Neutrophil (primary cell): Measurements from ENCODE around the gene TRPV5.
A peak's percentile ranks its signal among the peaks of the same experiment; 100 is the strongest.

Source experiments
- H3K27ac ChIP-seq: fragments of 200-600 bp; sonication (generic); 2 replicates; pipeline ENCODE4 v1.5.1; 2016; ENCODE audit warnings: mild to moderate bottlenecking, moderate library complexity
- H3K27me3 ChIP-seq: fragments of 200-600 bp; sonication (generic); 2 replicates; pipeline ENCODE4 v1.6.0; 2016; ENCODE audit warnings: mild to moderate bottlenecking
- H3K36me3 ChIP-seq: fragments of 200-600 bp; sonication (generic); 2 replicates; pipeline ENCODE4 v1.5.1; 2017
- H3K4me1 ChIP-seq, 2 experiments: fragments of 200-600 bp in 1 of 2; sonication (generic) in 1 of 2; 1 replicate in 1 of 2; 2 replicates in 1 of 2; pipeline versions ENCODE4 v1.5.1 to v1.6.1; 2013 to 2016; ENCODE audit warnings: low read depth in 1 of 2, low read length in 1 of 2, mild to moderate bottlenecking in 1 of 2, moderate library complexity in 1 of 2; ENCODE audit not compliant: control insufficient read depth in 1 of 2, insufficient read depth in 1 of 2
- H3K4me3 ChIP-seq, 2 experiments: fragments of 200-600 bp in 1 of 2; sonication (generic) in 1 of 2; 1 replicate in 1 of 2; 2 replicates in 1 of 2; pipeline ENCODE4 v1.5.1; 2013 to 2016; ENCODE audit warnings: low read depth in 1 of 2, low read length in 1 of 2, mild to moderate bottlenecking in 1 of 2, moderate library complexity in 1 of 2
- H3K9me3 ChIP-seq: fragments of 200-600 bp; sonication (generic); 2 replicates; pipeline ENCODE4 v1.5.1; 2016
- CTCF ChIP-seq: fragments of 200-600 bp; sonication (generic); IDR thresholded peaks from 2 replicates; pipeline ENCODE4 v1.5.1; 2016; ENCODE audit warnings: antibody characterized with exemption

Gene TRPV5

GRCh38 chr7:142933092-142933475 lies 462 bp downstream of the TRPV5 start:
- no peak overlapping the region for H3K4me3 ChIP-seq

GRCh38 chr7:142932386-142933091 lies 1.0 kb downstream of the TRPV5 start:
- Histone ChIP-seq H3K4me3 (no peak overlapping the region), H3K4me1 (peaks cover 17 to 21% of the 10 kb centered on the region in 2 experiments), H3K27ac (no peak overlapping the region), H3K9me3 (no peaks in the 10 kb centered on the region), H3K27me3 (no peaks in the 10 kb centered on the region), H3K36me3 (no peaks in the 10 kb centered on the region)
- no peak for TF ChIP-seq CTCF

More at GRCh38 chr7:142933092-142933475, 462 bp downstream of the TRPV5 start:
- Histone ChIP-seq H3K27me3 (no peaks in the 10 kb centered on the region), H3K27ac (no peak overlapping the region), H3K36me3 (no peaks in the 10 kb centered on the region), H3K9me3 (no peaks in the 10 kb centered on the region), H3K4me1 (peaks cover 11 to 15% of the 10 kb centered on the region in 2 experiments)
- TF ChIP-seq CTCF: no peak

- no peak for TF ChIP-seq CTCF
- Histone ChIP-seq H3K27ac (no peak overlapping the region), H3K27me3 (no peaks in the 10 kb centered on the region)
These were observed 3.3 kb downstream of the TRPV5 start for GRCh38 chr7:142930126-142930730.

GRCh38 chr7:142927949-142928348 lies 5.6 kb downstream of the TRPV5 start:
- no peak for TF ChIP-seq CTCF
- H3K4me1 ChIP-seq: peaks cover 38 to 43% of the 10 kb centered on the region in 2 experiments
- H3K36me3 ChIP-seq: no peaks in the 10 kb centered on the region
- no peaks in the 10 kb centered on the region for H3K27me3 ChIP-seq
- H3K4me3 ChIP-seq: peak overlapping the region; percentile 58 to 61
- H3K27ac ChIP-seq: peak overlapping the region; percentile 98
- H3K9me3 ChIP-seq: no peaks in the 10 kb centered on the region

More at GRCh38 chr7:142930126-142930730, 3.3 kb downstream of the TRPV5 start:
- no peaks in the 10 kb centered on the region for H3K36me3 ChIP-seq
- peaks cover 38 to 43% of the 10 kb centered on the region in 2 experiments for H3K4me1 ChIP-seq
- H3K4me3 ChIP-seq: no peak overlapping the region
- no peaks in the 10 kb centered on the region for H3K9me3 ChIP-seq

GRCh38 chr7:142927085-142927745 lies 6.3 kb downstream of the TRPV5 start:
- no peaks in the 10 kb centered on the region for H3K9me3 ChIP-seq
- no peak for TF ChIP-seq CTCF
- peaks cover 38 to 43% of the 10 kb centered on the region in 2 experiments for H3K4me1 ChIP-seq
- peak overlapping the region; percentile 58 to 61 for H3K4me3 ChIP-seq
- H3K36me3 ChIP-seq: no peaks in the 10 kb centered on the region
- H3K27ac ChIP-seq: peak overlapping the region; percentile 98
- H3K27me3 ChIP-seq: no peaks in the 10 kb centered on the region
